SK-N-SH (cell line): ENCODE results near the gene LRRC10. TPM values are rescaled to one million over a fixed set of nuclear protein-coding genes. Genes with fewer than 3 reads are reported as not detected.

Source experiments
- polyA plus RNA-seq, 3 experiments: library from polyadenylated mRNA; depleted of rRNA; stranded (reverse); fragments of >200 nt; gene quantifications; 2 replicates each; pipeline ENCODE4 v1.2.3, GENCODE V29; 2012
- small RNA-seq, 7 experiments: library from RNA; depleted of rRNA; stranded (forward); fragments of <200 nt; gene quantifications; one replicate each; pipeline ENCODE3, GENCODE V24; 2012

Gene LRRC10
- polyA plus RNA-seq, 1 of the 3 experiments (the other 2 are of a cell fraction): not detected

Small RNA genes lying within 50 kb of the gene (small RNA-seq; reads per million reads assigned to genes)
- gene MIR3913-1: 0 to 2.0 (median 0) reads per million in 7 experiments

Other genes starting within 250 kb of the LRRC10 start
- gene FRS2, start 140.5 kb downstream of the LRRC10 start, polyA plus RNA-seq (2012; rRNA removed): 7.1 and 9.6 TPM in 2 replicates
- gene CCT2, start 25.4 kb downstream of the LRRC10 start, polyA plus RNA-seq (2012; rRNA removed): 181 and 242 TPM in 2 replicates
- 0.48 and 0.75 TPM in 2 replicates for gene BEST3, start 88.4 kb upstream of the LRRC10 start, polyA plus RNA-seq (2012; rRNA removed)
- gene RAB3IP, start 128.0 kb upstream of the LRRC10 start, polyA plus RNA-seq (2012; rRNA removed): 5.4 and 8.1 TPM in 2 replicates
- not detected in 2 replicates for gene MYRFL, start 214.3 kb upstream of the LRRC10 start, polyA plus RNA-seq (2012; rRNA removed)